ENCODE results near the gene SUN3.
"Not testable (repeated sequence)": the region's sequence is repeated elsewhere in the genome, so short reads cannot be mapped to it uniquely, and the experiment has no call there.

GRCh38 chr7:47980648-47981047 lies 48.3 kb downstream of the SUN3 start:
- not testable (repeated sequence) for TF ChIP-seq RFX5 (IDR thresholded peaks at IDR 0.05; ENCODE audit: low read depth, low read length); SMC3 (IDR thresholded peaks at IDR 0.05; ENCODE audit: low read depth, low read length); CTCF (conservative IDR thresholded peaks at IDR 0.05; ENCODE audit: low read depth, low read length); NFE2L2 (IDR thresholded peaks at IDR 0.05; ENCODE audit: low read depth, low read length); CHD1 (IDR thresholded peaks at IDR 0.05; ENCODE audit: low read depth, low read length); CEBPB (IDR thresholded peaks at IDR 0.05; ENCODE audit: low read depth, low read length); RCOR1 (IDR thresholded peaks at IDR 0.05; ENCODE audit: insufficient replicate concordance, low read length); POLR2A (IDR thresholded peaks at IDR 0.05; ENCODE audit: low read depth, low read length); FOS (IDR thresholded peaks at IDR 0.05; ENCODE audit: low read depth, low read length); USF2 (IDR thresholded peaks at IDR 0.05; ENCODE audit: low read depth, low read length); MAZ (IDR thresholded peaks at IDR 0.05; ENCODE audit: borderline replicate concordance, low read depth, low read length); ELK1 (IDR thresholded peaks at IDR 0.05; ENCODE audit: borderline replicate concordance, low read depth, low read length); RAD21 (IDR thresholded peaks at IDR 0.05; ENCODE audit: low read length)
